ENCODE data around the gene CSMD2. TPM values are rescaled to one million over a fixed set of nuclear protein-coding genes. Genes with fewer than 3 reads are reported as not detected.
A peak's percentile ranks its signal among the peaks of the same experiment; 100 is the strongest.

CSMD2 gene
- total RNA-seq, 1 experiment from 2014 or later, result 13.2 TPM

GRCh38 chr1:33965086-33965485 is 199.9 kb downstream of the CSMD2 start (continued):
- TF ChIP-seq, protein P1, sequence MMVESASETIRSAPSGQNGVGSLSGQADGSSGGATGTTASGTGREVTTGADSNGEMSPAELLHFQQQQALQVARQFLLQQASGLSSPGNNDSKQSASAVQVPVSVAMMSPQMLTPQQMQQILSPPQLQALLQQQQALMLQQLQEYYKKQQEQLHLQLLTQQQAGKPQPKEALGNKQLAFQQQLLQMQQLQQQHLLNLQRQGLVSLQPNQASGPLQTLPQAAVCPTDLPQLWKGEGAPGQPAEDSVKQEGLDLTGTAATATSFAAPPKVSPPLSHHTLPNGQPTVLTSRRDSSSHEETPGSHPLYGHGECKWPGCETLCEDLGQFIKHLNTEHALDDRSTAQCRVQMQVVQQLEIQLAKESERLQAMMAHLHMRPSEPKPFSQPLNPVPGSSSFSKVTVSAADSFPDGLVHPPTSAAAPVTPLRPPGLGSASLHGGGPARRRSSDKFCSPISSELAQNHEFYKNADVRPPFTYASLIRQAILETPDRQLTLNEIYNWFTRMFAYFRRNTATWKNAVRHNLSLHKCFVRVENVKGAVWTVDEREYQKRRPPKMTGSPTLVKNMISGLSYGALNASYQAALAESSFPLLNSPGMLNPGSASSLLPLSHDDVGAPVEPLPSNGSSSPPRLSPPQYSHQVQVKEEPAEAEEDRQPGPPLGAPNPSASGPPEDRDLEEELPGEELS (CRISPR knock-in tag; IDR thresholded peaks at IDR 0.05), result no peak
- no peak for TF ChIP-seq NR1H2 (CRISPR knock-in tag; IDR thresholded peaks at IDR 0.05)
- TF ChIP-seq, protein P2, sequence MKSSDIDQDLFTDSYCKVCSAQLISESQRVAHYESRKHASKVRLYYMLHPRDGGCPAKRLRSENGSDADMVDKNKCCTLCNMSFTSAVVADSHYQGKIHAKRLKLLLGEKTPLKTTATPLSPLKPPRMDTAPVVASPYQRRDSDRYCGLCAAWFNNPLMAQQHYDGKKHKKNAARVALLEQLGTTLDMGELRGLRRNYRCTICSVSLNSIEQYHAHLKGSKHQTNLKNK (CRISPR knock-in tag; IDR thresholded peaks at IDR 0.05), result no peak
- TF ChIP-seq GABPB1 (CRISPR knock-in tag; IDR thresholded peaks at IDR 0.05), result no peak

- no peak for TF ChIP-seq EMX1 (CRISPR knock-in tag; IDR thresholded peaks at IDR 0.05)
- TF ChIP-seq FOXK1 (CRISPR knock-in tag; IDR thresholded peaks at IDR 0.05), result no peak
- TF ChIP-seq, protein P3, sequence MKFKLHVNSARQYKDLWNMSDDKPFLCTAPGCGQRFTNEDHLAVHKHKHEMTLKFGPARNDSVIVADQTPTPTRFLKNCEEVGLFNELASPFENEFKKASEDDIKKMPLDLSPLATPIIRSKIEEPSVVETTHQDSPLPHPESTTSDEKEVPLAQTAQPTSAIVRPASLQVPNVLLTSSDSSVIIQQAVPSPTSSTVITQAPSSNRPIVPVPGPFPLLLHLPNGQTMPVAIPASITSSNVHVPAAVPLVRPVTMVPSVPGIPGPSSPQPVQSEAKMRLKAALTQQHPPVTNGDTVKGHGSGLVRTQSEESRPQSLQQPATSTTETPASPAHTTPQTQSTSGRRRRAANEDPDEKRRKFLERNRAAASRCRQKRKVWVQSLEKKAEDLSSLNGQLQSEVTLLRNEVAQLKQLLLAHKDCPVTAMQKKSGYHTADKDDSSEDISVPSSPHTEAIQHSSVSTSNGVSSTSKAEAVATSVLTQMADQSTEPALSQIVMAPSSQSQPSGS (CRISPR knock-in tag; IDR thresholded peaks at IDR 0.05; ENCODE audit: borderline replicate concordance, low read depth), result no peak
- TF ChIP-seq TCF7 (CRISPR knock-in tag; IDR thresholded peaks at IDR 0.05; ENCODE audit: low read depth), result no peak
- TF ChIP-seq MXD4 (CRISPR knock-in tag; IDR thresholded peaks at IDR 0.05; ENCODE audit: borderline replicate concordance), result no peak
- TF ChIP-seq ZSCAN18 (CRISPR knock-in tag; IDR thresholded peaks at IDR 0.05), result no peak
- TF ChIP-seq ZNF138 (CRISPR knock-in tag; conservative IDR thresholded peaks at IDR 0.05), result no peak
- no peak overlapping the region for H3K27ac Mint-ChIP-seq
- no peaks in the 10 kb centered on the region for H3K9me3 Mint-ChIP-seq
- ChIA-PET CTCF (no interaction called here), POLR2A (no interaction called here)
- DNase-seq (ENCODE audit: low spot score) (no peak), ATAC-seq (no peak)
- H3K4me3 Mint-ChIP-seq, result no peak overlapping the region
- peaks cover 13% of the 10 kb centered on the region for H3K4me1 Mint-ChIP-seq
- H3K36me3 Mint-ChIP-seq, result no peaks in the 10 kb centered on the region
- H3K27me3 Mint-ChIP-seq (ENCODE audit: low read depth), result no peaks in the 10 kb centered on the region
Measured at GRCh38 chr1:33962061-33962460, 203.0 kb downstream of the CSMD2 start.

DNA sequence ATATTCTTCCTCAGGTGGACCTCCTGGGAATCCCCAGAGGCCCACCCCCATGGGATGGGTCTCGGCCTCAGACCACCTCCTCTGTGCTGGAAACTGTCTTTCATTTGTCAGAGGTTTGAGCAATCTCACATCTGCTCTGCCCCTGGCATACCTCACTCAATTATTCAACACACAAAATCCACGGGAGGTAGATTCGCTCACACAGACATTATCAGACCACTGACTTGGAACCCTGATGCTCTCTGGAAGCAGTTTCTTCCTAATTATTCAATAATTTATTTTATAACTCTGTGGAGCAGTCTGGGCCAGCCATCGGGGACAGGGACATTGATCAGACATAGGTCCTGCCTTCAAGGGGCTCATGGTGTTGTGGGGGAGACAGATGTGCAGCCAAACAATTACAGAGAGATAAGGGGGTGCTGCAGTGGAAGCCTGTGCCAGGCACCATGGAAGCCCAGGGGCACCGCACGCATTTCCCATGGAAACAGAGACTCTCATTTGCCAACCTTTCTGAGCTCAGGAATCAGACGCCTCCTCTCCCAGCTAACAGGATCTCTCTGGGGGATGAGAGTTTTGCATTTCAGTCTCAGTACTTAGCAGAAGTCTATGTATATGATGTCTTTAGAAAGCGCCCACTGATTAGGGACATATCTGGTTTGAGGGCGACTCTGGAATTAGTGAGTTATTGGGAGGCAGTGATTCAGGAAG is 204.7 kb downstream of the CSMD2 start:
- Mint-ChIP-seq H3K27me3 (ENCODE audit: low read depth) (no peaks in the 10 kb centered on the region), H3K4me3 (no peak overlapping the region), H3K27ac (peak overlapping the region; percentile 58; the same call in 1 of the 2 replicates), H3K4me1 (peaks cover 4% of the 10 kb centered on the region; the same call in 1 of the 2 replicates), H3K9me3 (no peaks in the 10 kb centered on the region), H3K36me3 (no peaks in the 10 kb centered on the region)
- DNase-seq (ENCODE audit: low spot score) (no peak), ATAC-seq (no peak)
- CTCF ChIA-PET, result no interaction called here
- POLR2A ChIA-PET, result no interaction called here
- TF ChIP-seq, protein P4, sequence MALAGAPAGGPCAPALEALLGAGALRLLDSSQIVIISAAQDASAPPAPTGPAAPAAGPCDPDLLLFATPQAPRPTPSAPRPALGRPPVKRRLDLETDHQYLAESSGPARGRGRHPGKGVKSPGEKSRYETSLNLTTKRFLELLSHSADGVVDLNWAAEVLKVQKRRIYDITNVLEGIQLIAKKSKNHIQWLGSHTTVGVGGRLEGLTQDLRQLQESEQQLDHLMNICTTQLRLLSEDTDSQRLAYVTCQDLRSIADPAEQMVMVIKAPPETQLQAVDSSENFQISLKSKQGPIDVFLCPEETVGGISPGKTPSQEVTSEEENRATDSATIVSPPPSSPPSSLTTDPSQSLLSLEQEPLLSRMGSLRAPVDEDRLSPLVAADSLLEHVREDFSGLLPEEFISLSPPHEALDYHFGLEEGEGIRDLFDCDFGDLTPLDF (CRISPR knock-in tag; IDR thresholded peaks at IDR 0.05), result no peak
- TF ChIP-seq MLX (CRISPR knock-in tag; IDR thresholded peaks at IDR 0.05) (no peak), JUN (CRISPR knock-in tag; IDR thresholded peaks at IDR 0.05) (no peak), ZNF396 (CRISPR knock-in tag; IDR thresholded peaks at IDR 0.05; ENCODE audit: borderline replicate concordance) (no peak), STAT6 (CRISPR knock-in tag; conservative IDR thresholded peaks at IDR 0.05; ENCODE audit: low read depth) (no peak)

Data from WTC11 (cell line).